Ovary (tissue), 9 donors: ENCODE results near the gene ETV5. TPM values are rescaled to one million over a fixed set of nuclear protein-coding genes. Genes with fewer than 3 reads are reported as not detected.

ENCODE experiments used
- DNase-seq, 5 donors: peaks; one replicate each; pipeline ENCODE4 v3.0.0-alpha.2; 2019 to 2020
- H3K27ac ChIP-seq, 2 donors: fragments of 200-600 bp; one replicate each; pipeline versions ENCODE4 v1.5.1 to v1.8.0; 2019 to 2022
- H3K27me3 ChIP-seq: fragments of 200-600 bp; one replicate; pipeline ENCODE4 v1.8.0; 2022
- H3K36me3 ChIP-seq: fragments of 200-600 bp; sonication (generic); one replicate; pipeline ENCODE4 v1.5.1; 2019
- H3K4me1 ChIP-seq: one replicate; pipeline ENCODE4 v1.8.1; 2013; ENCODE audit warnings: mild to moderate bottlenecking, moderate library complexity; ENCODE audit not compliant: insufficient read depth
- H3K4me3 ChIP-seq: fragments of 200-600 bp; sonication (generic); one replicate; pipeline ENCODE4 v1.5.1; 2017
- H3K9me3 ChIP-seq, 2 donors: fragments of 200-600 bp in 1 of 2; sonication (generic) in 1 of 2; one replicate each; pipeline versions ENCODE4 v1.5.1 to v1.8.1; 2013 to 2019; ENCODE audit warnings: mild to moderate bottlenecking in 1 of 2, moderate library complexity in 1 of 2
- CTCF ChIP-seq, 3 donors: fragments of 450-650 bp in 2 of 3; fragments of 200-600 bp in 1 of 3; IDR thresholded peaks; one replicate each; pipeline versions ENCODE4 v1.5.1 to v1.8.0; 2016 to 2022; ENCODE audit warnings: antibody characterized with exemption in 3 of 3, mild to moderate bottlenecking in 1 of 3
- EP300 ChIP-seq: sonication (generic); formaldehyde crosslinking; IDR thresholded peaks from one replicate; pipeline ENCODE4 v1.6.1; 2017; ENCODE audit warnings: antibody characterized with exemption
- POLR2A ChIP-seq: fragments of 450-650 bp; IDR thresholded peaks from one replicate; pipeline ENCODE4 v1.6.1; 2017; ENCODE audit warnings: antibody characterized with exemption, mild to moderate bottlenecking, moderate library complexity
- WGBS, 3 donors: extraction: QIAGEN DNeasy Blood & Tissue Kit in 1 of 3; methylation state at CpG; one replicate each; pipeline versions ENCODE4 v1.1.5 to v1.1.7; 2013 to 2017; 5-methylcytosine and 5-hydroxymethylcytosine counted together
- intact Hi-C, 4 donors: fragments of 100-400 bp; cut with DNase I; formaldehyde crosslinking; loops; one replicate each; pipeline versions ENCODE4 v1.11.0 to v1.15.1; 2022 to 2023
- polyA plus RNA-seq, 2 donors: library from polyadenylated mRNA; stranded (reverse); fragments of 200-250 nt in 1 of 2; fragments of 350-450 nt in 1 of 2; fragmentation: Illumina TruSeq in 1 of 2; extraction: RNeasy Lipid Tissue Mini Kit (QIAGEN cat#74804) in 1 of 2; gene quantifications; one replicate each; pipeline ENCODE4 v1.2.3, GENCODE V29; 2013 to 2014
- total RNA-seq, 7 donors: library from RNA; depleted of rRNA in 2 of 7; stranded (reverse); fragments of >200 nt in 2 of 7; fragmentation: NEBNext Ultra II Directional in 3 of 7; extraction: Animal tissue kit (Norgen Biotek cat#: 25700) in 3 of 7; gene quantifications; one replicate each; pipeline versions ENCODE4 v1.1.0 to v1.2.4, GENCODE V29; 2016 to 2023
- donor health status: DM: no; HTN: no; CAD: no; lungs with moderate emphysema.
- donor health status: DM: no; HTN: no; CAD: no.
- donor health status: Bipolar disorder and iron deficiency.
- donor health status: DM: yes; HTN: yes; CAD: no.
- donor health status: DM: no; HTN: no; CAD: no.
- donor health status: DM: yes; HTN: yes; CAD: no.

ETV5 gene
- total and polyA plus RNA-seq, 9 donors: 1.8 to 20.4 (median 6.6) TPM

GRCh38 chr3:186046838-186047237 is 62.1 kb downstream of the ETV5 start:
- TF ChIP-seq EP300 (no peak), POLR2A (no peak)

GRCh38 chr3:186044968-186045367 is 63.9 kb downstream of the ETV5 start:
- TF ChIP-seq EP300 (no peak), CTCF (IDR thresholded peaks at IDR 0.05) (no peak), POLR2A (no peak)
- Histone ChIP-seq H3K36me3 (no peaks in the 10 kb centered on the region), H3K4me1 (no peaks in the 10 kb centered on the region), H3K27me3 (no peaks in the 10 kb centered on the region), H3K27ac (no peak overlapping the region), H3K9me3 (no peaks in the 10 kb centered on the region), H3K4me3 (no peak overlapping the region)
- intact Hi-C loops: no loop called here
- 18 to 25% (median 18%) methylated on average over 12 of the region's 12 CpGs for WGBS, 3 donors
- no peak for DNase-seq

More at GRCh38 chr3:186046838-186047237, 62.1 kb downstream of the ETV5 start:
- no peak overlapping the region for H3K27ac ChIP-seq
- intact Hi-C loops: no loop called here
- H3K36me3 ChIP-seq: no peaks in the 10 kb centered on the region
- no peak for DNase-seq
- WGBS, 3 donors: 87 to 91% (median 87%) methylated on average over 5 of the region's 5 CpGs
- no peaks in the 10 kb centered on the region for H3K27me3 ChIP-seq
- no peaks in the 10 kb centered on the region for H3K9me3 ChIP-seq
- H3K4me1 ChIP-seq: no peaks in the 10 kb centered on the region
- H3K4me3 ChIP-seq: no peak overlapping the region

GRCh38 chr3:186044427-186044826 is 64.5 kb downstream of the ETV5 start:
- no peak for TF ChIP-seq EP300
- TF ChIP-seq CTCF (IDR thresholded peaks at IDR 0.05): no peak
- TF ChIP-seq POLR2A: no peak
- WGBS, 3 donors: 84 to 90% (median 89%) methylated on average over 3 of the region's 3 CpGs
- no peaks in the 10 kb centered on the region for H3K36me3 ChIP-seq
- no peaks in the 10 kb centered on the region for H3K27me3 ChIP-seq
- H3K4me3 ChIP-seq: no peak overlapping the region
- H3K4me1 ChIP-seq: no peaks in the 10 kb centered on the region
- H3K9me3 ChIP-seq: no peaks in the 10 kb centered on the region
- no peak overlapping the region for H3K27ac ChIP-seq
- intact Hi-C loops: no loop called here
- DNase-seq: no peak

- Histone ChIP-seq H3K27me3 (no peaks in the 10 kb centered on the region), H3K9me3 (no peaks in the 10 kb centered on the region), H3K27ac (no peak overlapping the region), H3K36me3 (no peaks in the 10 kb centered on the region), H3K4me3 (no peak overlapping the region), H3K4me1 (no peaks in the 10 kb centered on the region)
- DNase-seq: no peak
- 72 to 79% (median 77%) methylated on average over 7 of the region's 7 CpGs for WGBS, 3 donors
- intact Hi-C loops: no loop called here
- TF ChIP-seq CTCF (IDR thresholded peaks at IDR 0.05): no peak
- no peak for TF ChIP-seq EP300
- no peak for TF ChIP-seq POLR2A
Measured at GRCh38 chr3:186042521-186043202, 66.2 kb downstream of the ETV5 start.

- intact Hi-C loops: no loop called here
- WGBS, 3 donors: 86 to 89% (median 87%) methylated on average over 3 of the region's 3 CpGs
- no peak for DNase-seq
Measured at GRCh38 chr3:186042036-186042435, 66.9 kb downstream of the ETV5 start.

More at GRCh38 chr3:186042036-186042435, 66.9 kb downstream of the ETV5 start:
- Histone ChIP-seq H3K9me3 (no peaks in the 10 kb centered on the region), H3K36me3 (no peaks in the 10 kb centered on the region), H3K4me1 (no peaks in the 10 kb centered on the region), H3K27me3 (no peaks in the 10 kb centered on the region), H3K4me3 (no peak overlapping the region), H3K27ac (no peak overlapping the region)
- TF ChIP-seq EP300 (no peak), CTCF (IDR thresholded peaks at IDR 0.05) (no peak), POLR2A (no peak)
